HG02763 (cell line): ENCODE data around the gene SNAP25.

Experiments used
- ATAC-seq: cut with Tn5 transposase; IDR thresholded peaks from one replicate; pipeline ENCODE4 v1.9.1; 2021; ENCODE audit warnings: mild to moderate bottlenecking, moderate library complexity; ENCODE audit not compliant: unreplicated experiment

Gene SNAP25

GRCh38 chr20:10328897-10329255 is 110.2 kb downstream of the SNAP25 start:
- no peak for ATAC-seq

GRCh38 chr20:10329387-10330005 is 110.9 kb downstream of the SNAP25 start:
- ATAC-seq = no peak

GRCh38 chr20:10330071-10330470 is 111.4 kb downstream of the SNAP25 start:
- ATAC-seq = no peak

GRCh38 chr20:10332656-10333415 is 114.2 kb downstream of the SNAP25 start:
- no peak for ATAC-seq

- ATAC-seq = no peak
Observed at GRCh38 chr20:10336959-10337729, 118.5 kb downstream of the SNAP25 start.

GRCh38 chr20:10338426-10339180 is 120.0 kb downstream of the SNAP25 start:
- no peak for ATAC-seq

- no peak for ATAC-seq
Observed at GRCh38 chr20:10339609-10340008, 121.0 kb downstream of the SNAP25 start.

- no peak for ATAC-seq
Observed at GRCh38 chr20:10342152-10342551, 123.5 kb downstream of the SNAP25 start.

GRCh38 chr20:10344953-10345352 is 126.3 kb downstream of the SNAP25 start:
- no peak for ATAC-seq

- ATAC-seq = no peak
Observed at GRCh38 chr20:10347086-10347880, 128.7 kb downstream of the SNAP25 start.

GRCh38 chr20:10349118-10349517 is 130.5 kb downstream of the SNAP25 start:
- ATAC-seq = no peak

- no peak for ATAC-seq
Observed at GRCh38 chr20:10350188-10350842, 131.7 kb downstream of the SNAP25 start.

GRCh38 chr20:10352934-10353824 is 134.5 kb downstream of the SNAP25 start:
- no peak for ATAC-seq

GRCh38 chr20:10356628-10357027 is 138.0 kb downstream of the SNAP25 start:
- no peak for ATAC-seq
